K562 (cell line): Measurements from ENCODE around the gene ENO2. TPM values are rescaled to one million over a fixed set of nuclear protein-coding genes. Genes with fewer than 3 reads are reported as not detected.

Source experiments
- CREB5 ChIP-seq: fragments of 250-450 bp; sonication (Bioruptor Pico); IDR thresholded peaks from 2 replicates; pipeline ENCODE4 v1.5.0; 2020; ENCODE audit warnings: mild to moderate bottlenecking
- CXXC5 ChIP-seq: fragments of 250-450 bp; sonication (Bioruptor Pico); IDR thresholded peaks from 2 replicates; pipeline ENCODE4 v1.8.0; 2022; ENCODE audit warnings: inconsistent platforms, mild to moderate bottlenecking, moderate library complexity
- DEAF1 ChIP-seq: fragments of 450-650 bp; formaldehyde crosslinking; IDR thresholded peaks from 2 replicates; pipeline ENCODE4 v1.4.0; 2020; ENCODE audit warnings: mild to moderate bottlenecking, moderate library complexity
- ILK ChIP-seq: fragments of 450-650 bp; IDR thresholded peaks from 2 replicates; pipeline ENCODE4 v1.6.1; 2016; ENCODE audit warnings: missing genetic modification characterization, low read depth, mild to moderate bottlenecking, missing compliant biosample characterization, moderate library complexity, borderline replicate concordance
- JUND ChIP-seq, 2 experiments: IDR thresholded peaks; 2 replicates in 1 of 2; 3 replicates in 1 of 2; pipeline ENCODE4 v1.6.1; 2011; ENCODE audit warnings: borderline replicate concordance in 2 of 2, low read depth in 2 of 2, low read length in 2 of 2, improper control_type of control experiment in 1 of 2, missing biosample characterization in 1 of 2, missing genetic modification characterization in 1 of 2, missing genetic modification reagents in 1 of 2
- MAZ ChIP-seq, 2 experiments: fragments of 450-650 bp in 1 of 2; sonication (generic) in 1 of 2; formaldehyde crosslinking; IDR thresholded peaks in 1 of 2; conservative IDR thresholded peaks in 1 of 2; 2 replicates each; pipeline versions ENCODE4 v1.4.0 to v1.5.0; 2020; ENCODE audit warnings: mild to moderate bottlenecking in 1 of 2, missing genetic modification reagents in 1 of 2
- PHF21A ChIP-seq: fragments of 450-650 bp; IDR thresholded peaks from 2 replicates; pipeline ENCODE4 v1.6.1; 2017; ENCODE audit warnings: low read depth, borderline replicate concordance
- PHF8 ChIP-seq: fragments of 200-600 bp; sonication (generic); IDR thresholded peaks from 2 replicates; pipeline ENCODE4 v1.6.1; 2012; ENCODE audit warnings: mixed run types, mild to moderate bottlenecking, inconsistent platforms, low read length, moderate library complexity, borderline replicate concordance
- SLC30A9 ChIP-seq: fragments of 250-450 bp; sonication (Bioruptor Pico); IDR thresholded peaks from 2 replicates; pipeline ENCODE4 v1.8.0; 2022; ENCODE audit warnings: mild to moderate bottlenecking, moderate library complexity
- ZFP91 ChIP-seq: sonication (generic); formaldehyde crosslinking; IDR thresholded peaks from 2 replicates; pipeline ENCODE4 v1.8.0; 2022; ENCODE audit warnings: mild to moderate bottlenecking, missing genetic modification reagents
- ZNF407 ChIP-seq: fragments of 450-650 bp; IDR thresholded peaks from 2 replicates; pipeline ENCODE4 v1.6.1; 2016; ENCODE audit warnings: low read depth
- polyA plus RNA-seq, 8 experiments: library from polyadenylated mRNA; depleted of rRNA in 4 of 8; stranded (reverse) in 5 of 8; unstranded in 3 of 8; fragments of >200 nt; fragmentation: Nextera tagmentation in 2 of 8; fragmentation: Illumina TruSeq in 1 of 8; extraction: Ambion mirVana in 2 of 8; extraction: Trizol in 1 of 8; gene quantifications; 2 replicates each; pipeline versions ENCODE4 v1.2.1 to v1.2.3, GENCODE V29; 2011 to 2014; ENCODE audit warnings: inconsistent platforms in 1 of 8, missing spikeins in 1 of 8
- total RNA-seq, 7 experiments: library from RNA; depleted of rRNA in 6 of 7; stranded (reverse); fragments of >200 nt in 6 of 7; fragmentation: Illumina TruSeq in 2 of 7; extraction: Trizol in 2 of 7; gene quantifications; 2 replicates each; pipeline versions ENCODE4 v1.2.1 to v1.2.3, GENCODE V29; 2011 to 2021; ENCODE audit warnings: low replicate concordance in 1 of 7

ENO2 gene
- total and polyA plus RNA-seq, 9 of the 15 experiments (the other 6 are each of a cell fraction or from before 2014, with no cell fraction given): 10.9 to 43.3 (median 21.0) TPM

- TF ChIP-seq ZFP91 (CRISPR knock-in tag): no peak
- TF ChIP-seq CREB5 (CRISPR knock-in tag): no peak
- TF ChIP-seq ZNF407: no peak
- TF ChIP-seq MAZ (CRISPR knock-in tag; conservative IDR thresholded peaks at IDR 0.05 in 1 of 2, IDR thresholded peaks at IDR 0.05 in 1 of 2): peak; percentile 54 to 92
- TF ChIP-seq PHF8: peak; percentile 37; the same call in 1 of the 2 replicates
- TF ChIP-seq JUND (IDR thresholded peaks at IDR 0.05; ENCODE audit: borderline replicate concordance, low read depth, low read length): 0 out of 2 replicates have a peak, but pooled peaks have one; percentile 8
- TF ChIP-seq JUND (tag; IDR thresholded peaks at IDR 0.05; ENCODE audit: borderline replicate concordance, low read depth, low read length): no peak
- TF ChIP-seq DEAF1 (CRISPR knock-in tag): no peak
- TF ChIP-seq PHF21A: peak; percentile 46; the same call in 1 of the 2 replicates
- TF ChIP-seq ILK (tag): no peak
- TF ChIP-seq SLC30A9 (CRISPR knock-in tag): no peak
- TF ChIP-seq CXXC5 (CRISPR knock-in tag): peak; percentile 50
These were observed 13.1 kb downstream of the ENO2 start, which contains the start of gene ATN1 (continued) for GRCh38 chr12:6927379-6928021.
